ACC112 (cell line): Measurements from ENCODE around the gene ANAPC4.
"Not testable (repeated sequence)": the region's sequence is repeated elsewhere in the genome, so short reads cannot be mapped to it uniquely, and the experiment has no call there.

Experiments used
- H2AFZ ChIP-seq: fragments of 200-600 bp; sonication (generic); one replicate; pipeline ENCODE4 v1.6.0; 2017; ENCODE audit warnings: antibody characterized with exemption, low read length; ENCODE audit not compliant: unreplicated experiment
- H3K27ac ChIP-seq: fragments of 200-600 bp; sonication (generic); 2 replicates; pipeline ENCODE4 v1.5.1; 2014; ENCODE audit warnings: low read depth, mild to moderate bottlenecking, antibody characterized with exemption, low read length, moderate library complexity
- H3K27me3 ChIP-seq: fragments of 200-600 bp; sonication (generic); 2 replicates; pipeline ENCODE4 v1.6.1; 2014; ENCODE audit warnings: mild to moderate bottlenecking, antibody characterized with exemption, low read length, moderate library complexity, mixed read lengths; ENCODE audit not compliant: insufficient read depth
- H3K36me3 ChIP-seq: fragments of 200-600 bp; sonication (generic); 2 replicates; pipeline ENCODE4 v1.6.1; 2016; ENCODE audit warnings: mild to moderate bottlenecking, antibody characterized with exemption, low read length, moderate library complexity, mixed read lengths; ENCODE audit not compliant: insufficient read depth
- H3K4me1 ChIP-seq: fragments of 200-600 bp; sonication (generic); one replicate; pipeline ENCODE4 v1.6.1; 2016; ENCODE audit warnings: low read length, mixed read lengths; ENCODE audit not compliant: insufficient read depth, unreplicated experiment, control insufficient read depth
- H3K4me3 ChIP-seq: fragments of 200-600 bp; sonication (generic); 2 replicates; pipeline ENCODE4 v1.5.1; 2014; ENCODE audit warnings: mild to moderate bottlenecking, low read depth, low read length
- H3K79me2 ChIP-seq: fragments of 200-600 bp; sonication (generic); one replicate; pipeline ENCODE4 v1.6.0; 2016; ENCODE audit warnings: low read length; ENCODE audit not compliant: control insufficient read depth, unreplicated experiment, insufficient read depth

ANAPC4 gene

GRCh38 chr4:25350561-25350960 is 26.5 kb upstream of the ANAPC4 start:
- Histone ChIP-seq H3K4me1 (peaks cover 10% of the 10 kb centered on the region), H3K27me3 (no peaks in the 10 kb centered on the region), H3K36me3 (no peaks in the 10 kb centered on the region)

GRCh38 chr4:25351777-25352416 is 25.2 kb upstream of the ANAPC4 start:
- H3K27me3 ChIP-seq: no peaks in the 10 kb centered on the region
- H3K4me1 ChIP-seq: peaks cover 10% of the 10 kb centered on the region
- no peaks in the 10 kb centered on the region for H3K79me2 ChIP-seq
- no peaks in the 10 kb centered on the region for H3K36me3 ChIP-seq
- 0 out of 2 replicates have a peak overlapping the region, but pooled peaks have one; percentile 8 for H3K27ac ChIP-seq
- no peak overlapping the region for H3K4me3 ChIP-seq
- no peak overlapping the region for H2AFZ ChIP-seq

More at GRCh38 chr4:25350561-25350960, 26.5 kb upstream of the ANAPC4 start:
- Histone ChIP-seq H3K27ac (no peak overlapping the region), H2AFZ (no peak overlapping the region), H3K79me2 (no peaks in the 10 kb centered on the region), H3K4me3 (no peak overlapping the region)

- Histone ChIP-seq H3K4me1 (peaks cover 10% of the 10 kb centered on the region), H3K79me2 (no peaks in the 10 kb centered on the region), H2AFZ (no peak overlapping the region), H3K4me3 (no peak overlapping the region), H3K36me3 (no peaks in the 10 kb centered on the region), H3K27me3 (no peaks in the 10 kb centered on the region), H3K27ac (no peak overlapping the region)
Measured at GRCh38 chr4:25356068-25356467, 21.0 kb upstream of the ANAPC4 start.

DNA sequence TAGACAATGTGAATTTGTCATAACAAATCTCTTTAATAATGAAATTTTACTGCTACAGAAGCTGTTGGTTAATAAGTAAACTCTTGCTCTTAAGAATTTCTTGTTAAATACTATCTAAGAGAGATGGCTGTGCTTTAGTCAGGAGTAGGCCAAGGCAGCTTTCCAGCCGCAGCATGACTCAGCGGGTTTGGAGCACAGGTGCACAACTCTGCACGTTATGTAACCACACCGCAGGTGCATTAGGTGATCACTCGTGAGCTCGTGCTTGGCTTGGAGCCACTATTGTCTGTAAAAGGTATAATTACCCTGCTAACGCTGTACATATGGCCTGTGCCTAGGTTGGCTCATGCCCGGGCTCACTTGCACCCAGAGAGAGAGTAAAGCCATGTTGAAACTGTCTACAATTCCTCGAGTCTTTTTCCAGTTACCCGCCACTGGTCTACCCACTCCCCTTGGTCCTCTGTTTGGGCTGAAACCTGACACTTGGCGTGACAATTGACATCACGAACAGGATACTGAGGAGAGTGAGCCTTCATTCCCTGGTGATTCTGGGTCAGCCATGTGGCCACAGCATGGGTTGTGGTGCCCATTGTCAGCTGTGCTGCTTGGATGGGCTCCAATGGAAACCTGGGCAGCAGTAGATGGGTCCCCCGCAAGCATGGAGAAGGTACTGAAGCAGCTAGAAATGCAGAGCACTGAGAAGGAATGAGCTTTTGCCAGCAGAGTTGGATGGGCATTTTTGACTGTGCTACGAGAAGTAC is 18.4 kb upstream of the ANAPC4 start:
- Histone ChIP-seq H3K36me3 (no peaks in the 10 kb centered on the region), H3K27me3 (no peaks in the 10 kb centered on the region), H3K27ac (no peak overlapping the region), H2AFZ (no peak overlapping the region), H3K79me2 (no peaks in the 10 kb centered on the region), H3K4me3 (no peak overlapping the region), H3K4me1 (no peaks in the 10 kb centered on the region)

- Histone ChIP-seq H3K4me3 (no peak overlapping the region), H2AFZ (no peak overlapping the region), H3K4me1 (no peaks in the 10 kb centered on the region), H3K79me2 (no peaks in the 10 kb centered on the region), H3K27me3 (no peaks in the 10 kb centered on the region), H3K36me3 (no peaks in the 10 kb centered on the region), H3K27ac (no peak overlapping the region)
Measured at GRCh38 chr4:25361253-25361652, 15.8 kb upstream of the ANAPC4 start.

- no peaks in the 10 kb centered on the region for H3K36me3 ChIP-seq
- no peaks in the 10 kb centered on the region for H3K4me1 ChIP-seq
- H2AFZ ChIP-seq: no peak overlapping the region
- H3K27me3 ChIP-seq: no peaks in the 10 kb centered on the region
- no peak overlapping the region for H3K4me3 ChIP-seq
- H3K27ac ChIP-seq: no peak overlapping the region
- H3K79me2 ChIP-seq: no peaks in the 10 kb centered on the region
Measured at GRCh38 chr4:25367004-25367621, 9.9 kb upstream of the ANAPC4 start.

DNA sequence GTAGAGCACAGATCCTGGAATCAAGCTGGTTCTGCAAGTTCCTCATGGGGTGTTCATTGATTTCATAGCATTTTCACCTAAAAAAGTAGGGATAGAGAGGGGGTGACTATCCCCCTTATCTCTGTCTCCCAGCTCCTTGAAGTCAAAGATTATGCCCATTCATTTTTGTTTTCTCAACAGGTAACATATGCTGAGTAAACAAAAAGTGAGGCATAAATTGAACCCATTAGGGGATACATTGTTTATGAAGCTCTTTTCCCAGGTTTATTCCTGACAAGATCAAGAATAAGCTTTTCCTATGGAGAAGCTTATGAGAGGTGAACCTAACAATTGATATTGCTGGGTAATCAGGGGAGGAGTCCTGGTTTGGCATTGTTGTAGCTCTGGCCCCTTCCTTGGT is 9.2 kb upstream of the ANAPC4 start:
- H3K4me1 ChIP-seq: no peaks in the 10 kb centered on the region
- no peak overlapping the region for H3K27ac ChIP-seq
- H3K36me3 ChIP-seq: no peaks in the 10 kb centered on the region

DNA sequence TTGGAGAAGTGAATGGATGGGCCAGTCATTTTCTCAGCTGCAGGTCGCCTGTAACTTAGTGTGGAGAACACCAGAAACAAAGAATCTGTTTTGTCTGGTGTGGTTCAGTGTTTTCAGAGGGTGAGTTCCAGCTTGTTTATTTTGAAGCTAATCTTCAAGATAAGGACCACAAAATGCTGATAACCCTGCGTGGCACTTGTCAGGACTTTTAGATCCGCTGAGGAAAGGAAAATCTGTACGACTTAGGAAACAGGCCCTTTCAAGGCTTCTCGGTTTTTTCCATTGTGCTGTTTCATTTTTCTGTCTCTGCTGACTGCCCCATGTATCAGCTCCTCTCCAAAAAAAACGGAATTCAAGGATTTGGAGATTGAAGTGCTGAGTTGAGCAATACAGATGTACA is 8.7 kb upstream of the ANAPC4 start:
- no peaks in the 10 kb centered on the region for H3K4me1 ChIP-seq
- no peak overlapping the region for H2AFZ ChIP-seq
- H3K27me3 ChIP-seq: no peaks in the 10 kb centered on the region
- H3K79me2 ChIP-seq: no peaks in the 10 kb centered on the region
- H3K27ac ChIP-seq: no peak overlapping the region
- no peaks in the 10 kb centered on the region for H3K36me3 ChIP-seq
- no peak overlapping the region for H3K4me3 ChIP-seq

More for the DNA sequence above, 9.2 kb upstream of the ANAPC4 start:
- no peak overlapping the region for H2AFZ ChIP-seq
- no peak overlapping the region for H3K4me3 ChIP-seq
- no peaks in the 10 kb centered on the region for H3K27me3 ChIP-seq
- no peaks in the 10 kb centered on the region for H3K79me2 ChIP-seq

DNA sequence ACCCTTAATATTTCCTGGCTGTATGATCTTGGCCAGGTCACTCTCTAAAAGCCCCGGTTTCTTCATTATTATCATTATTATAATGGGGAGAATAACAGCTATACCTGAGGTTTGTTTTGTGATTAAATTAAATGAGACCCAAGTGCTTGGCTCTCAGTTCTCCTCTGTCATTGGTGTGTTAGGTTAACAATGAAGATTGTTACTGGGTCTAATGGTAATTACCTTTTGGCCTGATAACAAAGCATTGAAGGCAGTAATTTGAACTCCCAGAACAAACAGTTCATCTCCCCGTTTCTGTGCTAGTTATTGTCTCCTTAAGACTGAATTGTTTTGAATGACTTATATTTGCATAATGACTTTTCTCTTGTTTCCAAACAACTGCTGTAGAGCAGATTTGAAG is 6.8 kb upstream of the ANAPC4 start:
- Histone ChIP-seq H3K36me3 (no peaks in the 10 kb centered on the region), H3K4me1 (no peaks in the 10 kb centered on the region), H3K79me2 (no peaks in the 10 kb centered on the region), H3K27me3 (no peaks in the 10 kb centered on the region), H3K4me3 (no peak overlapping the region), H3K27ac (no peak overlapping the region), H2AFZ (no peak overlapping the region)

- H2AFZ ChIP-seq, H3K4me3 ChIP-seq, H3K27me3 ChIP-seq, H3K27ac ChIP-seq, H3K4me1 ChIP-seq, H3K79me2 ChIP-seq, H3K36me3 ChIP-seq: not testable (repeated sequence)
Measured at GRCh38 chr4:25372549-25372948, 4.5 kb upstream of the ANAPC4 start.
